ENCODE data around the gene RNF5.
A peak's percentile ranks its signal among the peaks of the same experiment; 100 is the strongest.

RNF5 gene

GRCh38 chr6:32218167-32218566, 40.0 kb downstream of the RNF5 start:
- TF ChIP-seq EZH2phosphoT487 (IDR thresholded peaks at IDR 0.05; ENCODE audit: borderline replicate concordance): no peak
- no peak for TF ChIP-seq CTCF (conservative IDR thresholded peaks at IDR 0.05; ENCODE audit: low read length)
- Histone ChIP-seq H2AFZ (ENCODE audit: low read length) (no peak overlapping the region), H3K9ac (ENCODE audit: low read depth, low read length, poor library complexity, severe bottlenecking) (no peak overlapping the region), H3K79me2 (ENCODE audit: insufficient read depth, low read length) (no peaks in the 10 kb centered on the region), H3K27me3 (ENCODE audit: insufficient read depth, low read length, poor library complexity, severe bottlenecking) (no peaks in the 10 kb centered on the region), H3K4me3 (ENCODE audit: low read length, poor library complexity, severe bottlenecking) (no peak overlapping the region), H3K4me2 (ENCODE audit: low read depth, low read length, poor library complexity, severe bottlenecking) (no peak overlapping the region), H4K20me1 (ENCODE audit: insufficient read depth, low read length, poor library complexity, severe bottlenecking) (no peaks in the 10 kb centered on the region), H3K4me1 (ENCODE audit: insufficient read depth, low read length, poor library complexity, severe bottlenecking) (peaks cover 5% of the 10 kb centered on the region), H3K36me3 (ENCODE audit: insufficient read depth, low read length) (no peaks in the 10 kb centered on the region), H3K9me2 (replicated peaks; ENCODE audit: low read depth, low read length) (no peaks in the 10 kb centered on the region), H3K9me3 (ENCODE audit: insufficient read depth, low read depth, low read length) (no peaks in the 10 kb centered on the region), H3F3A (ENCODE audit: low read depth) (no peaks in the 10 kb centered on the region)

- H3K9ac ChIP-seq (ENCODE audit: low read depth, low read length, poor library complexity, severe bottlenecking): no peak overlapping the region
- no peak overlapping the region for H3K4me3 ChIP-seq (ENCODE audit: low read length, poor library complexity, severe bottlenecking)
- H2AFZ ChIP-seq (ENCODE audit: low read length): no peak overlapping the region
- no peaks in the 10 kb centered on the region for H3K27me3 ChIP-seq (ENCODE audit: insufficient read depth, low read length, poor library complexity, severe bottlenecking)
- H3F3A ChIP-seq (ENCODE audit: low read depth): no peaks in the 10 kb centered on the region
- no peaks in the 10 kb centered on the region for H3K9me2 ChIP-seq (replicated peaks; ENCODE audit: low read depth, low read length)
- peaks cover 5% of the 10 kb centered on the region for H3K4me1 ChIP-seq (ENCODE audit: insufficient read depth, low read length, poor library complexity, severe bottlenecking)
- H3K9me3 ChIP-seq (ENCODE audit: insufficient read depth, low read depth, low read length): no peaks in the 10 kb centered on the region
- no peaks in the 10 kb centered on the region for H3K36me3 ChIP-seq (ENCODE audit: insufficient read depth, low read length)
- no peak overlapping the region for H3K4me2 ChIP-seq (ENCODE audit: low read depth, low read length, poor library complexity, severe bottlenecking)
- H4K20me1 ChIP-seq (ENCODE audit: insufficient read depth, low read length, poor library complexity, severe bottlenecking): no peaks in the 10 kb centered on the region
- TF ChIP-seq CTCF (conservative IDR thresholded peaks at IDR 0.05; ENCODE audit: low read length): no peak
- no peak for TF ChIP-seq EZH2phosphoT487 (IDR thresholded peaks at IDR 0.05; ENCODE audit: borderline replicate concordance)
- H3K79me2 ChIP-seq (ENCODE audit: insufficient read depth, low read length): no peaks in the 10 kb centered on the region
These were observed 41.8 kb downstream of the RNF5 start for GRCh38 chr6:32220021-32220420.

GRCh38 chr6:32222333-32223230, 44.4 kb downstream of the RNF5 start:
- peaks cover 5% of the 10 kb centered on the region for H3K4me1 ChIP-seq (ENCODE audit: insufficient read depth, low read length, poor library complexity, severe bottlenecking)

More at GRCh38 chr6:32222333-32223230, 44.4 kb downstream of the RNF5 start:
- Histone ChIP-seq H3F3A (ENCODE audit: low read depth) (no peaks in the 10 kb centered on the region), H2AFZ (ENCODE audit: low read length) (0 out of 2 replicates have a peak overlapping the region, but pooled peaks have one; percentile 45), H3K9ac (ENCODE audit: low read depth, low read length, poor library complexity, severe bottlenecking) (no peak overlapping the region), H3K9me3 (ENCODE audit: insufficient read depth, low read depth, low read length) (no peaks in the 10 kb centered on the region), H4K20me1 (ENCODE audit: insufficient read depth, low read length, poor library complexity, severe bottlenecking) (no peaks in the 10 kb centered on the region), H3K4me2 (ENCODE audit: low read depth, low read length, poor library complexity, severe bottlenecking) (no peak overlapping the region), H3K79me2 (ENCODE audit: insufficient read depth, low read length) (no peaks in the 10 kb centered on the region), H3K36me3 (ENCODE audit: insufficient read depth, low read length) (no peaks in the 10 kb centered on the region), H3K9me2 (replicated peaks; ENCODE audit: low read depth, low read length) (no peaks in the 10 kb centered on the region), H3K27me3 (ENCODE audit: insufficient read depth, low read length, poor library complexity, severe bottlenecking) (no peaks in the 10 kb centered on the region), H3K4me3 (ENCODE audit: low read length, poor library complexity, severe bottlenecking) (no peak overlapping the region)
- TF ChIP-seq CTCF (conservative IDR thresholded peaks at IDR 0.05; ENCODE audit: low read length) (no peak), EZH2phosphoT487 (IDR thresholded peaks at IDR 0.05; ENCODE audit: borderline replicate concordance) (no peak)

Data from Loucy (cell line).